Measurements from ENCODE around the gene RNFT2.
A peak's percentile ranks its signal among the peaks of the same experiment; 100 is the strongest.

RNFT2 gene

DNA sequence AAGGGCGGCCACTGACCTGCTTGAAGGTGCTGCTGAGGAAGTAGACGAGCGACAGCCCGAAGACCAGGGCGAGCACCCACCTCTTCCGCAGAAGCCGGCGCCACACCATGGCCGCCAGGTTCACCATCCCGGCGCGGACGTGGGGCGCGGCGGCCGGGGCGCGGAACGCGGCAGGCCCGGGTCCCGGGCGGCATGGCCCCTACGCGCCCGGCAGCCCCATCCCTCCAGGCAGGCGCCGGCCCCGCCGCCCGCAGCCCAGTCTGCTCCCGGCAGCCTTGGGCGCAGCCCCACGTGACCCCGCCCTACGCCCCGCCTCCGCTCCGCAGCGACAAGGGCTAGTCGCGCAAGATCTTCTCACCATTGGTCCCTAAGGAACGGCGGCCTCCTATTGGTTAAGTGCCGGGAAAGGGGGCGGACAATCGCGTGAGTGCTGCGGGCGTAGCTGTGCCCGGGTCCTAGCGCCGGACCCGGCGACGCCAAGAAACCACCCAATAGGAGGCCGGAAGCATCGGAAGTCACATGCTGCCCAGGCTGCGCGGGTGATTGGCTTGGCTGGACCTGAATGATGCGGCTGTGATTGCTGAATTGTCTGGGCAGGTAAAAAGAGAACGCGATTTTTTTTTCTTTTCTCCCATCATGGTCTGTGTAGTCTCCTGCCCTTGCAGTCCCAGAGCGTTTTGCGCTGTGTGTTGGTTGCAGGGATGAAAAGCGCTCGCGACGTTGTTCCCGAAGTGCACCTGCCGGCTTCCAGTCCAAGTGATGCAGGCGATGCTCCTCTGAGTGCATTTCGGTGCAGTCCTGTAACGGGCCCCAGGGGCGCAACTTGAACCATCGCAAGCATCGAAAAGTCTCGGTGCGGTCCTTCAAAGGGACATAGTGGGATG is at the start of gene RNFT2, which contains the start of gene SPRING1:
Gene RNFT2, plus strand, starts transcription at position 542 of the 884 bp plus-strand sequence. CDS start 2,183 bp downstream, outside the sequence.
Gene SPRING1, minus strand, starts transcription at position 296 of the 884 bp plus-strand sequence. Its CDS starts 169 bp downstream, at position 127.
- peak; percentile 92 for DNase-seq

GRCh38 chr12:116689521-116689920 is 48.6 kb upstream of the RNFT2 start:
- DNase-seq = no peak

GRCh38 chr12:116689979-116690744 is 48.0 kb upstream of the RNFT2 start:
- DNase-seq = no peak

GRCh38 chr12:116691205-116691604 is 46.9 kb upstream of the RNFT2 start:
- DNase-seq = no peak

- DNase-seq = no peak
Measured at GRCh38 chr12:116691636-116692035, 46.5 kb upstream of the RNFT2 start.

DNA sequence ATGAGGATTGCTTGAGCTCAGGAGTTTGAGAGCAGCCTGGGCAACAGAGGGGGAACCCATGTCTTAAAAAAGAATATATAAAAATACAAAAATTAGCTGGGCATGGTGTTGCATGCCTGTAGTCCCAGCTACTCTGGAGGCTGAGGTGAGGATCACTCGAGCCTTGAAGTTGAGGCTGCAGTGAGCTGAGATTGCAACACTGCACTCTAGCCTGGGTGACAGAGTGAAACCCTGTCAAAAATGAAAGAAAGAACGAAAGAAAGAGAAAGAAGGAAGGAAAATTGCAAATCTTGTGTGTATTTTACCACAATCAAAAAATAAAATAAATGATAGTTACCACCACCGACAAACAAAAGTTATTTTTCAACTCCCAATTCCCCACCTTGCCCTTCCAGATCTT is 45.5 kb upstream of the RNFT2 start:
- no peak for DNase-seq

DNA sequence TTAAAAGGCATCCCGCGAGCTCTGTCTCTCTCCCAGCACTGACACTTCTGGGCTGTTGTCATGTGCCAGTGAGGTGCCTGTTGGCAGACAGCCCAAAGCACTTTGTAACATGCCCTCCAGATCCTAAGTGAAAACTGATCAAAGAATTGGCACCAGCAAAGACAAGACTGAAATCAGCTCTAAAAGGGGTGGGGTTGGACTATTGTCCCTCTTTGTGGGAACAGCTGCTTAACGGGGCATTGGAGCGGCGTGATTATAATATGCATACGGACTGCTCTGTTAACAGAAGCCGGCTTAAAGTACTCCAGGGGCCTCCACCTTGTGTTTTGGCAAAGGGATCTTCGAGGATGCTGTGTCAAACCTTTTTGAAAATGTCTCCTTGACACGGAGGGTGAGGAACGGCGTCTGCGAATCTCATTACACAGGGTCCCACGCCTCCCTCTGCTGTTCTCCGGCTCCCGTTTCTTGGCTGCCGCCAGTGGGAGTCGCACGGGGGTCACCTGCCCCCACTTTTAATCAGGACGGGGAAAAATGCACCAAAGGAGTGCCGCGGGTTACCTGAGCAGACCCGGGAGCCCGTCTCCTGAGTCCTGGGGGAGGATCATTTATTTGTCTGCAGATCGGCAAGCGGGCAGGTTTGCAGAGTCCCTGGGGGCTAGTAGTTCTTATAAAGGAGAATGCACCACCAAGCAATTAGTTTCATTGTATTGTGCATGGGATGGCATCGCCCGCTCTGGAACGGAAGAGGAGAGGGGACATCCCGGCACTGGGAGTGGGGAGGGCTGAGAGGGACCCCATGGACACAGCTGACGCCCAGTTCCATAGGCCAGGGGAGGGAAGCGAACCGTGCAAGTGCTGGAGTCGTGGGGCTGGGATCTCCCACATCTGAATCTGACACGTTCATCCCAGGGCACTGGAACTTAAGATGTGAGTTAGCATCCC is 44.6 kb upstream of the RNFT2 start:
- peak; percentile 45 for DNase-seq

GRCh38 chr12:116694653-116695463 is 43.3 kb upstream of the RNFT2 start:
- DNase-seq = no peak

DNA sequence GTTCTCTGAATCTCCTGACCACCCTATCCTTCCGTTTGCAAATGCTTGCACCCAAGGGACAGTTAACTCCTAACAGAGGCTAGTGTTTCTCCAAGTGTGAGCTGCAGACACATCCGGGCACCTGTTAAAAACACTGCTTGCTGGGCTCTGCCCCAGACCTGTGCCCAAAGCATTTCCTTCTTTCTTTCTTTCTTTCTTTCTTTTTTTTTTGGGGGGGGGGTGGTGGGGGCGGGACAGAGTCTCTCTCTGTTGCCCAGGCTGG is 42.7 kb upstream of the RNFT2 start:
- no peak for DNase-seq

GRCh38 chr12:116697305-116697704 is 40.8 kb upstream of the RNFT2 start:
- DNase-seq = no peak

GRCh38 chr12:116697716-116698115 is 40.4 kb upstream of the RNFT2 start:
- DNase-seq = no peak

DNA sequence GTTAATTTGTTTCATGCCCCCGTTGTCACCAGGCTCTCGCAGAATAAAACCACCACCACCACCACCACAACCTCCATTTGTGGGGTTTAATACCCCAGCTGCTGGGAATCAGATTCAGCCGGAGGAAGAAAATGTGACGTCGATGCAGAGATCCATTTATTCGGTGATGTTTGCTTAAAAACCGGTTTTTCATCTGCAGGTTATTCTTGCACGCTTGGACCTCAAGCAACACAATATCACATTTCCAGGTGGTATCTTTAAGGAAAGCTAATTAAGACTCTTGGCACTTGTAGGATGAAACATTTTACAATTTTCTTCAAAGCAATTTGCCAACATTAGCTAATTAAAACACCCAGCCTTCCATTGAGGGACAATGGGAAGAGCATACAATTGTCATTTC is 40.0 kb upstream of the RNFT2 start:
- DNase-seq = no peak

GRCh38 chr12:116698554-116699075 is 39.5 kb upstream of the RNFT2 start:
- DNase-seq = no peak

GRCh38 chr12:116700066-116700465 is 38.0 kb upstream of the RNFT2 start:
- no peak for DNase-seq

DNA sequence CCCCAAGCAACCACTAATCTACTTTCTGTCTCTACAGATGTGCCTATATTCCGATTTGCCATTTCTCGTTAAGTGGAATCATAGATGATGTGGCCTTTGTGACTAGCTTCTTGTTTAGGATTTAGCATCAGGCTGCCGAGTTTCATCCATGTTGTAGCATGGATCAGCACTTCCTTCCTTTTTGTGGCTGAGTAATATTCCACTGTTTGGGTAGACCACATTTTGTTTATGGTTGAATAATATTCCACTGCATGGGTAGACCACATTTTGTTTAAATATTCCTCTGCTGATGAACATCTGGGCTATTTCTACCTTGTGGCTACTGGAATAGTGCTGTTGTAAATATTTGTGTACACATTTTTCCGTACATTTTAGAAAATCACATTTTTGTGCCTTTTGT is 36.7 kb upstream of the RNFT2 start:
- DNase-seq = no peak

GRCh38 chr12:116703214-116703795 is 34.8 kb upstream of the RNFT2 start:
- no peak for DNase-seq

DNA sequence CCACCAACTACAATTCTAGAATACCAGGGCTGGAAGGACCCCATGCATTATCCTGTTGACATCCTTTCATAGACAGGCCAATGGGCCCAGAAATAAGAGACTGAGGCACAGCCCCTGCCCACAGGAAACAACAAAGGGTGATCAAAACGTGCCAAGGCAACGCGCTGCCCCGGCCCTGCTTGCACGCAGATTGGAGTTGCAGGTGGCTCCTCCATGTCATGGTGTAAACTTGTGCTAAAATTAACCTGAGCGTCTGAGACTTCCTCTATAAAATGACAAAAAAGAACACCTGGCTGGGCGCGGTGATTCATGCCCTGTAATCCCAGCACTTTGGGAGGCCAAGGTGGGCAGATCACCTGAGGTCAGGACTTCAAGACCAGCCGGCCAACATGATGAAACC is 30.4 kb upstream of the RNFT2 start:
- DNase-seq = no peak

GRCh38 chr12:116708826-116709756 is 29.0 kb upstream of the RNFT2 start:
- DNase-seq = peak; percentile 64

GRCh38 chr12:116709768-116710167 is 28.3 kb upstream of the RNFT2 start:
- no peak for DNase-seq

Data from NCI-H524 treated with DMSO at 0.1 percent for 48 hours (cell line).